ENCODE data around the gene PEX3. TPM values are rescaled to one million over a fixed set of nuclear protein-coding genes. Genes with fewer than 3 reads are reported as not detected.

The PEX3 gene
- total and polyA plus RNA-seq, 4 donors = 28.1 to 35.0 (median 30.7) TPM

GRCh38 chr6:143540192-143540591, 89.6 kb downstream of the PEX3 start:
- Histone ChIP-seq H3K4me1 (ENCODE audit: control insufficient read depth, insufficient read depth, low read length) (peaks cover 14% of the 10 kb centered on the region), H3K9me3 (ENCODE audit: control insufficient read depth, insufficient read depth, low read length) (no peaks in the 10 kb centered on the region), H3K4me3 (ENCODE audit: low read depth, low read length) (no peak overlapping the region), H3K27me3 (ENCODE audit: control insufficient read depth, insufficient read depth, low read length) (no peaks in the 10 kb centered on the region), H3K36me3 (ENCODE audit: control insufficient read depth, insufficient read depth, low read length) (no peaks in the 10 kb centered on the region), H3K27ac (ENCODE audit: low read depth, low read length) (no peak overlapping the region)
- no peak for DNase-seq (ENCODE audit: low read depth in 4 of 6, low spot score in 6 of 6)
- WGBS (ENCODE audit: insufficient coverage) = no CpG with 5 or more reads among the region's 3 CpGs

Small RNA genes within 50 kb of the gene (small RNA-seq; reads per million reads assigned to genes)
- gene RNA5SP221 (ENCODE audit: low replicate concordance) = 0.06 reads per million

Other genes with a start within 250 kb of the PEX3 start
- gene ADAT2, start 110 bp upstream of the PEX3 start, total RNA-seq = 1 to 10 TPM; 4.6 to 6.0 TPM
- 1 to 10 TPM; 5.0 to 7.1 TPM for gene ADAT2, start 110 bp upstream of the PEX3 start, polyA plus RNA-seq (ENCODE audit: insufficient read length in 2 of 2)
- gene FUCA2, start 60.9 kb downstream of the PEX3 start, total RNA-seq = 10 to 100 TPM; 27.4 to 55.0 TPM
- gene FUCA2, start 60.9 kb downstream of the PEX3 start, polyA plus RNA-seq (ENCODE audit: insufficient read length in 2 of 2) = 10 to 100 TPM; 30.9 to 40.7 TPM
- gene PHACTR2, start 227.2 kb downstream of the PEX3 start, total RNA-seq = 100 to 1,000 TPM in 1 of 2 donors, 10 to 100 TPM in 1; 59.9 to 157 TPM
- gene PHACTR2, start 227.2 kb downstream of the PEX3 start, polyA plus RNA-seq (ENCODE audit: insufficient read length in 2 of 2) = 10 to 100 TPM in 1 of 2 donors, 1 to 10 TPM in 1; 8.8 to 10.7 TPM

Data from spinal cord (tissue), 10 donors.